ENCODE measurements around the gene HCN3.

Gene HCN3

DNA sequence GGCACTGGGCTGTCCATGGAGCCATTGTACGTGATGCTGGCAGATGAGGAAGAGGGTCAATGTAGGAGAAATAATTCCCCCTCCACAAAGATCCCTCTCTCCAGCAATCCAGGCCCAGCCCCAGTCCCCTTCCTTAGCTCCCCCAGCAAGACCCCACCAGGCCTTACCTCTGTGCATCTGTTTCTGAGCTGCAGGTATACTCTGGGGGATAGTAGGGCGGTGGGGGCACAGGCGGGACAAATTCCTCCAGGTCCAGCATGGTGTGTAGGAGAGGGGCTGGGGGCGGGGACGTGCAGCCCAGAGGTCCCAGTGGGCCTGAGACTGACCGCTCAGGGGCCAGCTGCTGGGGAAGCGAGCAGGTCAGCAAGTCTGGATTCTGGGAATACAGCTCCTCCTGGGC, 25.7 kb upstream of the HCN3 start:
- DNase-seq (ENCODE audit: low spot score): peak; percentile 4
- TF ChIP-seq, protein P1, sequence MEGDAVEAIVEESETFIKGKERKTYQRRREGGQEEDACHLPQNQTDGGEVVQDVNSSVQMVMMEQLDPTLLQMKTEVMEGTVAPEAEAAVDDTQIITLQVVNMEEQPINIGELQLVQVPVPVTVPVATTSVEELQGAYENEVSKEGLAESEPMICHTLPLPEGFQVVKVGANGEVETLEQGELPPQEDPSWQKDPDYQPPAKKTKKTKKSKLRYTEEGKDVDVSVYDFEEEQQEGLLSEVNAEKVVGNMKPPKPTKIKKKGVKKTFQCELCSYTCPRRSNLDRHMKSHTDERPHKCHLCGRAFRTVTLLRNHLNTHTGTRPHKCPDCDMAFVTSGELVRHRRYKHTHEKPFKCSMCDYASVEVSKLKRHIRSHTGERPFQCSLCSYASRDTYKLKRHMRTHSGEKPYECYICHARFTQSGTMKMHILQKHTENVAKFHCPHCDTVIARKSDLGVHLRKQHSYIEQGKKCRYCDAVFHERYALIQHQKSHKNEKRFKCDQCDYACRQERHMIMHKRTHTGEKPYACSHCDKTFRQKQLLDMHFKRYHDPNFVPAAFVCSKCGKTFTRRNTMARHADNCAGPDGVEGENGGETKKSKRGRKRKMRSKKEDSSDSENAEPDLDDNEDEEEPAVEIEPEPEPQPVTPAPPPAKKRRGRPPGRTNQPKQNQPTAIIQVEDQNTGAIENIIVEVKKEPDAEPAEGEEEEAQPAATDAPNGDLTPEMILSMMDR (IDR thresholded peaks at IDR 0.05; ENCODE audit: extremely low read depth, missing control alignments): no peak

DNA sequence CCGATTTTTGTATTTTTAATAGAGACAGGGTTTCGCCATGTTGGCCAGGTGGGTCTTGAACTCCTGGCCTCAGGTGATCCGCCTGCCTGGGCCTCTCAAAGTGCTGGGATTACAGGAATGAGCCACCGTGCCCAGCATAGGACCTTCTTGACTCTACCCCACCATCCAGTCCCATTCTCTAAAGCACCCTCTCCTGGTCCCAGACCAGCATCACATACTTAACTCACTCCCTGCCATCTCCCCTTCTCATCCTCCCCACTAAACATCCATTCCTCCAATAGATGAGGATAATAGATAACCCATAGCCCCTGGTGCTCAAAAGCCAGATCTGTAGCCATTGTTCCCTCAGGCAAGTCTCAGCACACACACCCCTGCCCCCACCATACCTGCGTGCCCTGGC, 24.1 kb upstream of the HCN3 start:
- TF ChIP-seq, protein P1 (IDR thresholded peaks at IDR 0.05; ENCODE audit: extremely low read depth, missing control alignments): no peak
- DNase-seq (ENCODE audit: low spot score): no peak

DNA sequence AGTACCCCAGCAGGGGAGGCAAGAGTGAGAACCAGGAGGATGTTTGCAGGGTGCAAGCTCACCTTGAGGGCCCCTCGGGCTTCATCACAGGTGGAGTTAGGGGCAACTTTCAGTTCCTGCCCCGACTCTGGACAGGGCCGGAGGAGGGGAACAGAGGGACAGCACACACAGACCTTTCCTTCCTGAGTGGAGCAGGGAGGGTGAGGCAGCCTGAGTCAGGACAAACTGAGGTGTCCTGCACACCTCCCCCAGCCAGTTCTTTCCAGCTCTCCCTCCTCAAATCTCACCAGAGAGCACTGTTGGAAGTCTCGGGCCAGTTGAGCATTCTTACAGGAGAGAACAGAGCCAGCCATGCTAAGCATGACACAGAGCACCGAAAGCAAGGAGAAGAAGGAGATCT, 23.5 kb upstream of the HCN3 start:
- DNase-seq (ENCODE audit: low spot score): no peak
- TF ChIP-seq, protein P1 (IDR thresholded peaks at IDR 0.05; ENCODE audit: extremely low read depth, missing control alignments): no peak

DNA sequence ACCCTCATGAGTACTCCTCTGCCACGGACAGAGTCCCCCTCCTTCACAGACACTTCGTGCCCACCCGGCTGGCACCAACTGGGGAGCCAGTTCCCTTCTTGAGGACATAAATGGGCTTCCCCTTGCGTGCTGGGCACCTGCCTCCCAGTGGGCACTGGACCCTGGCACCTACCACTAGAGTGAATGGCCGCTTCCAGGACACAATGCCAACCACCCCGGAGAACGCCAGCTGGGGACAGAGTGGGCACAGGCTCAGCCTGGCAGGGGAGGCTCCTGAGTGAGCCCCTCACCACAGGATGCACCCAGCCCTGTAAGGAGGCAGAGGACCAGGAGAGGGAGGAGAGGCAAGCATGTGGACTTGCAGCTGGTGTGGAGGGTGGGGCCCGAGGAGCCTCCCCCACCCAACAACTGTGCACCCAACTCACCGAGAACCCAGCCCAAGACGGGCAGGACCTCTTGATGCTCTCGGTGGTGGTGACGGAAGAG, 23.0 kb upstream of the HCN3 start:
- no peak for DNase-seq (ENCODE audit: low spot score)

DNA sequence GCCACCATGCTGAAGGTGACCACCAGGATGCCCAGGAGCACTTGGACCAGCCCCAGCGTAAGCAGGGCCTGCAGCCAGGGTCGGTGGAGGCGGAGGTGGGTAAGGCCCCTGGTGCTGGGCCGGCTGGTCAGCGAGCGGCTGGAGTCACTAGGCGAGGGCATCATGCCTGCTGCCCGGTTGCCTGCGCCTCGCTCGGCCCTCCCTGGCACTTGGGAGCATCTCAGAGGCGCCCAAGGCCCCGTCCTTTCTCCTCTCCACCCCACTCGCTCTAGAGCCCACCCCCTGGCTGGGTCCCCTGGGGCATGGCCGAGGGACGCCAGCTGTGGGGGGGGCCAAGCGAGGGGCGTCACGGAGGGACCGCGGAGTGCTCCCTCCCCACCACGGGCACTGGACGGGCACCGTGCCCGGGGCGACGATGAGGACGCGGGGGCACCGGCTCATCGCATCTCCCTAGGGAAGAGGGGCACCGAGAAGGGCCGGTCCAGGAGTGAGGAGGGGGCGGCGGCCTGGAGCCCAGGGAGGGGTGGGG, 22.5 kb upstream of the HCN3 start:
- TF ChIP-seq, protein P1 (IDR thresholded peaks at IDR 0.05; ENCODE audit: extremely low read depth, missing control alignments): no peak
- DNase-seq (ENCODE audit: low spot score): no peak

More for the DNA sequence above, 23.0 kb upstream of the HCN3 start:
- TF ChIP-seq, protein P1 (IDR thresholded peaks at IDR 0.05; ENCODE audit: extremely low read depth, missing control alignments): no peak

DNA sequence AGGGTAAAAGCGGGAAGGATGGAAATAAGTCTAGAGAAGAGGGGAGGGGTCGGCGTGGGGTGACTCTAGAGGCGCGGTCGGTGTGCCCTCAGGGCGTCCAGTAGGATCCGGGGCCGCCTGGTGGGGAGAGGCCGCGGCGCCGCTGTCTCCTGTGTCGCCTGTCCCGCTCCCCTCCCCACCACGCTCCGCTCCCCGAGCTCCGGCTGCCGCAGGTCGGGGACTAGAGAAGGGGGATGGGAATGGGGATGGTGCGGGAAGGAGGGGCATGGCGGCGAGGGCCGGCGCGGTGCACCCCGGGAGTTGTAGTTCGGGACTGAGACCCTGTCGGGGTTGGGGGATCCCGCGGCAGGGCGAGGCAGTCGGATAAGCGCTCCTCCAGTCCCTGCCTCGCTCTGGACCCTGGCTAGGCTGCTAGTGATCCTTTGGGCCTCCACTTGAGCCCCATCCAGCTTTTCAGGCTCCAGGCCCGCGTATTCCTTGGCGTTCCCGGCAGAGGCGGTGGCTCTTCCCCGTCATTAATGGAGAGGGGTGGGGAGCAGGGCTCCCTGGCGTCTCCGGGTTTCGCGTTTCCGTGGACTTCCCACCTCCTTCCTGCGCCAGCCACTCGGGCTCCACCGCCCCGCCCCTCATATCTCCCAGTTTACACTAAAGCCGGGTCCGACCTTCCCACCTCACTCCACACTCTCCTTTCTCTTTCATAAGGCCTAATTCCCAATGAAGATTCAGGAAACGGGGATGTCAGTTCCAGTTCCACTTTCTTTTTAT, 21.8 kb upstream of the HCN3 start, which contains the start of gene ENTREP3:
TSS of gene ENTREP3 (minus strand) at position 241 of the 765 bp plus-strand sequence. CDS start 606 bp downstream, outside the sequence.
- TF ChIP-seq, protein P1 (IDR thresholded peaks at IDR 0.05; ENCODE audit: extremely low read depth, missing control alignments): no peak
- peak; percentile 91 for DNase-seq (ENCODE audit: low spot score)
